Duodenal mucosa (tissue), 2 donors: ENCODE results near the gene CCL22.
A peak's percentile ranks its signal among the peaks of the same experiment; 100 is the strongest.

Source experiments
- H3K27ac ChIP-seq: one replicate; pipeline ENCODE4 v1.7.0; 2013; ENCODE audit warnings: low read depth, low read length
- H3K27me3 ChIP-seq, 2 donors: one replicate each; pipeline ENCODE4 v1.7.0; 2013; ENCODE audit warnings: low read length in 2 of 2, control low read depth in 1 of 2; ENCODE audit not compliant: insufficient read depth in 2 of 2, control insufficient read depth in 1 of 2
- H3K36me3 ChIP-seq, 2 donors: one replicate each; pipeline ENCODE4 v1.7.0; 2013; ENCODE audit warnings: low read length in 2 of 2, control low read depth in 1 of 2; ENCODE audit not compliant: insufficient read depth in 2 of 2, control insufficient read depth in 1 of 2
- H3K4me1 ChIP-seq, 2 donors: one replicate each; pipeline ENCODE4 v1.7.0; 2013; ENCODE audit warnings: low read length in 2 of 2, control low read depth in 1 of 2; ENCODE audit not compliant: insufficient read depth in 2 of 2, control insufficient read depth in 1 of 2
- H3K4me3 ChIP-seq, 2 donors: one replicate each; pipeline ENCODE4 v1.7.0; 2013; ENCODE audit warnings: low read length in 2 of 2, low read depth in 1 of 2
- H3K9ac ChIP-seq, 2 donors: one replicate each; pipeline ENCODE4 v1.7.0; 2013; ENCODE audit warnings: low read length in 2 of 2, low read depth in 1 of 2
- H3K9me3 ChIP-seq, 2 donors: one replicate each; pipeline ENCODE4 v1.7.0; 2013; ENCODE audit warnings: low read length in 2 of 2, control low read depth in 1 of 2; ENCODE audit not compliant: control insufficient read depth in 1 of 2

Gene CCL22

GRCh38 chr16:57360321-57360935 is 1.8 kb downstream of the CCL22 start:
- Histone ChIP-seq H3K9me3 (no peaks in the 10 kb centered on the region), H3K27me3 (no peaks in the 10 kb centered on the region), H3K9ac (no peak overlapping the region), H3K4me3 (no peak overlapping the region), H3K27ac (no peak overlapping the region), H3K36me3 (no peaks in the 10 kb centered on the region), H3K4me1 (no peaks in the 10 kb centered on the region)

DNA sequence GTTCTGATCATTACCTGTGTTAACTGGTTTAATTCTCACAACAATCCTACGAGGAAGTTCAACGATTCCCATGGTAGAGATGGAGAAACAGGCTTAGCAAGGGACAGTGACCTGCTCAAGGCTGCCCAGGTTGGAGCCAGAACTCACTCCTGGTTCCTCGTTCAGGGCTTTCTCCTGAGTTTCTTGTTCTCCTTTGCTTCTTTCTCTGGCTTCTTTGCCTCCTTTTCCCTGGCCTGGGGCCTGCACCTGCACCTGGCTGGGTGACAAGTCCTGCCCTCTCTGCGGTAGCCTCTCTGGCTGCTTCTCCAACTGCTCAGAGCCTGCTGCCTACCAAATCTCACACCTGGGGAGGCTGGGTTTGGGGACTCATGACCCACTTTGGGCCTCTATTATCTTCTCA is 2.8 kb downstream of the CCL22 start:
- no peaks in the 10 kb centered on the region for H3K9me3 ChIP-seq
- no peak overlapping the region for H3K27ac ChIP-seq
- H3K9ac ChIP-seq, result no peak overlapping the region
- no peaks in the 10 kb centered on the region for H3K36me3 ChIP-seq
- no peak overlapping the region for H3K4me3 ChIP-seq
- no peaks in the 10 kb centered on the region for H3K4me1 ChIP-seq
- no peaks in the 10 kb centered on the region for H3K27me3 ChIP-seq

DNA sequence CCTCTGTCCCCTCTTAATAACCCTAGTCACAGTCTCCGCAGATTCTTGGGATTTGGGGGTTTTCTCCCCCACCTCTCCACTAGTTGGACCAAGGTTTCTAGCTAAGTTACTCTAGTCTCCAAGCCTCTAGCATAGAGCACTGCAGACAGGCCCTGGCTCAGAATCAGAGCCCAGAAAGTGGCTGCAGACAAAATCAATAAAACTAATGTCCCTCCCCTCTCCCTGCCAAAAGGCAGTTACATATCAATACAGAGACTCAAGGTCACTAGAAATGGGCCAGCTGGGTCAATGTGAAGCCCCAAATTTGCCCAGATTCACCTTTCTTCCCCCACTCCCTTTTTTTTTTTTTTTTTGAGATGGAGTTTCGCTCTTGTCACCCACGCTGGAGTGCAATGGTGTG is 5.6 kb downstream of the CCL22 start:
- Histone ChIP-seq H3K36me3 (no peaks in the 10 kb centered on the region), H3K27me3 (no peaks in the 10 kb centered on the region), H3K9ac (no peak overlapping the region), H3K27ac (no peak overlapping the region), H3K4me1 (no peaks in the 10 kb centered on the region), H3K9me3 (no peaks in the 10 kb centered on the region), H3K4me3 (no peak overlapping the region)

- H3K4me1 ChIP-seq, result no peaks in the 10 kb centered on the region
- no peak overlapping the region for H3K9ac ChIP-seq
- no peaks in the 10 kb centered on the region for H3K27me3 ChIP-seq
- H3K27ac ChIP-seq, result no peak overlapping the region
- no peak overlapping the region for H3K4me3 ChIP-seq
- no peaks in the 10 kb centered on the region for H3K9me3 ChIP-seq
- H3K36me3 ChIP-seq, result no peaks in the 10 kb centered on the region
Observed at GRCh38 chr16:57366544-57367040, 8.0 kb downstream of the CCL22 start.

GRCh38 chr16:57367116-57367752 is 8.7 kb downstream of the CCL22 start:
- H3K4me3 ChIP-seq, result no peak overlapping the region
- no peaks in the 10 kb centered on the region for H3K36me3 ChIP-seq
- H3K9ac ChIP-seq, result no peak overlapping the region
- no peaks in the 10 kb centered on the region for H3K9me3 ChIP-seq
- peaks cover 4 to 5% of the 10 kb centered on the region in 2 donors for H3K4me1 ChIP-seq
- no peaks in the 10 kb centered on the region for H3K27me3 ChIP-seq
- H3K27ac ChIP-seq, result no peak overlapping the region

- Histone ChIP-seq H3K9ac (no peak overlapping the region), H3K9me3 (no peaks in the 10 kb centered on the region), H3K27ac (no peak overlapping the region), H3K4me3 (peak overlapping the region; percentile 55 to 58), H3K27me3 (no peaks in the 10 kb centered on the region), H3K4me1 (peaks cover 9 to 13% of the 10 kb centered on the region in 2 donors), H3K36me3 (no peaks in the 10 kb centered on the region)
Observed at GRCh38 chr16:57371494-57372371, 13.2 kb downstream of the CCL22 start.

DNA sequence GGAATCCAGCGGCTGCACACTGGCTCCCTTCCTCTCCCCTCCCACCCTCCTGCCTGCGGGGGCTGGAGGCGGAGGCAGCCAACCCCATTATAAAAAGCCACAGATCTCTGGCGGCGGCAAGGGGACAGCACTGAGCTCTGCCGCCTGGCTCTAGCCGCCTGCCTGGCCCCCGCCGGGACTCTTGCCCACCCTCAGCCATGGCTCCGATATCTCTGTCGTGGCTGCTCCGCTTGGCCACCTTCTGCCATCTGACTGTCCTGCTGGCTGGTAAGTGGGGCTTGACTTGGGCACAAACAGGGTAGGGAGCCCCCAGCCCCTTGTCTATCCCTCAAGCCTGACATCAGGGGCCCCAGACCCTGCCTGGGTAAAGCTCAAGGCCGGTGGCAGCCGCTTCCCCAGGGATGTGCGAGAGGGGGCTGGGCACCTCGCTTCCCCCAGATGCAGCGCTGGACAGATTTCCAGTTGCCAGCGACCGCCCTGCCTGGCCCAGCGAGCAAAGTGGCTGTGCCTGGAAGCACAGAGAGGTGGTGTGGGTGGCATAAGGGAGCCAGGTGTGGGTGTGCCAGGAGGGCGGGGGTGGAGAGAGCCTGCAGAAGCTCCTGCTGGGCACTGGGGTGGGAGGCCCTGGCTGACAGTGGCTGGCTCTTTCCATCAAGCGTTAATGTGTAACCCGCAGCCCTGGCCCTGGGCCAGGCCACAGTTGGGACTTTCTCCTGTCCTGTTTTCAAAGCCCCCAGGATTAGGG is 14.0 kb downstream of the CCL22 start, which contains the start of gene CX3CL1:
CX3CL1 (plus strand) TSS at position 119 of the 745 bp plus-strand sequence; CDS start at position 198, 79 bp downstream.
- Histone ChIP-seq H3K36me3 (no peaks in the 10 kb centered on the region), H3K9me3 (no peaks in the 10 kb centered on the region), H3K27me3 (no peaks in the 10 kb centered on the region), H3K9ac (peak within 1 kb of the TSS; percentile 36 to 39), H3K27ac (peak within 1 kb of the TSS; percentile 82), H3K4me1 (peaks cover 9 to 20% of the 10 kb centered on the region in 2 donors), H3K4me3 (peak within 1 kb of the TSS; percentile 55 to 58)

DNA sequence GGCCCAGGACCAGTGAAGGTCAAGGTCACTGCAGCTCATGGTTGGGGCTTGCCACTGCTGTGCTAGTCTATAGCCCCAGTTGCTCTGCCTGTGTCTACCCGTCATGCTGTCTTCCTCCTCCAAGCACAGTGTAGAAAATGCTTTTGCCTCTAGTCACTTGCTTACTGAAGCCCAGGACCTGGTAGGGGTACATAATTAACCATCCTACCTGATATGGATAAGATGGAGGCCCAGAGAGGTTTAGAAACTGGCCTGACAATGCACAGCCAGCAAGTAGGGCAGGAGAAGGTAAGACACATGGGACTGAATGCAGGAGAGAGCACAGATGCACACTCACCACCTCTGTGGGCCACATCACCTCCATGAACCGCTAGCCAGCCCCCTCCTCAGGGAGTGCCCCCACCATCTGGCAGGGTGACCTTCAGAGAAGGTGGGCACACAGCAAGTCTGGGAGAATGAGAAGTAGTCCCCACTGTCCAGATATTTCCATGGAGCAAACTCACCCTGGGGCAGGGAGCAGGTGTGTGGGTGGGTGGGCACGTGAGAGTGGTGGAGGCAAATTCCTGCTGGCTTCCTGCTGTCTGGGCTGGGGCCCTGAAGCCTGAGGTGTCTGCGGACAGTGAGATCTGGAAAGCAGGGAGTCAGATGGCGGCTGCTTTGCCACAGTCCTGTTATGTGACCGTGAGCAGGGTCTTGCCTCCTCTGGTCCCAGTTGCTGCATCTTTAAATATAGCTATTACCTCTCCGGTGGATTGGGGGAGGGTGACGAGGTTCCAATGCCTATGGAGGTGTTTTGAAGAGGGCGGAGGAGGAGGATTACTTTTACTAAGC is 14.7 kb downstream of the CCL22 start:
- Histone ChIP-seq H3K4me3 (peak overlapping the region; percentile 55 to 58), H3K27ac (peak overlapping the region; percentile 48)

DNA sequence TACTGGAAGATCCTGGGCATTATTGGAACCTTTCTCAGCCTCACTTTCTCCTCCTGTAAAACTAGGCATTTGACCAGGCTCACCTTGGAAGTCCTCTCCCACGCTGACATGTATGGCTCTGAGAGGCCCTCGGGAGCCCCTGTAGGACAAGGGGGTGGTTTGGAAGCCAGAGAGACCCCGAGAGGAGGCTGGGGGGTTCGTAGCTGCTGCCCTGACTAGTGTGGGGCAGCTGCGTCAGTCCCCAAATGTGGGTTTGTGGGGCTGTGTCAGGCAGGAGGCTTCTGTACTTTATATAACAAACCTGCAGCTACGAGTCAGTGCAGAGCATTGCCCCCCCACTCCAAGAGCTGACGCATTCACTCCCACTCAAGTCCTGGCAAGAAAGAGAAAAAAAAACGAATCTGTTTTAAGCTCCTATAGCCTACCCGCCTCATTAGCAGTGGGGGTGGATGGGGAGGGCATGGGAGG is 15.5 kb downstream of the CCL22 start:
- peak overlapping the region; percentile 30 to 55 for H3K4me3 ChIP-seq
- no peaks in the 10 kb centered on the region for H3K27me3 ChIP-seq
- H3K9ac ChIP-seq, result no peak overlapping the region
- H3K36me3 ChIP-seq, result no peaks in the 10 kb centered on the region
- H3K27ac ChIP-seq, result no peak overlapping the region
- H3K4me1 ChIP-seq, result peaks cover 14 to 23% of the 10 kb centered on the region in 2 donors
- H3K9me3 ChIP-seq, result no peaks in the 10 kb centered on the region

More for the DNA sequence above, 14.7 kb downstream of the CCL22 start:
- Histone ChIP-seq H3K36me3 (no peaks in the 10 kb centered on the region), H3K27me3 (no peaks in the 10 kb centered on the region), H3K9ac (peak overlapping the region; percentile 36 to 39), H3K9me3 (no peaks in the 10 kb centered on the region), H3K4me1 (peaks cover 14 to 23% of the 10 kb centered on the region in 2 donors)
